GM23248 (cell line): Measurements from ENCODE around the gene SBK2.

Source experiments
- EZH2 ChIP-seq: fragments of 200-600 bp; sonication (generic); IDR thresholded peaks from 2 replicates; pipeline ENCODE4 v1.6.1; 2018; ENCODE audit warnings: antibody characterized with exemption, mild to moderate bottlenecking; ENCODE audit not compliant: insufficient read depth, poor library complexity, severe bottlenecking
- EZH2phosphoT487 ChIP-seq: fragments of 200-600 bp; sonication (generic); IDR thresholded peaks from 2 replicates; pipeline ENCODE4 v1.6.1; 2018; ENCODE audit warnings: antibody characterized with exemption, moderate library complexity, mild to moderate bottlenecking, low read depth; ENCODE audit not compliant: insufficient read depth

DNA sequence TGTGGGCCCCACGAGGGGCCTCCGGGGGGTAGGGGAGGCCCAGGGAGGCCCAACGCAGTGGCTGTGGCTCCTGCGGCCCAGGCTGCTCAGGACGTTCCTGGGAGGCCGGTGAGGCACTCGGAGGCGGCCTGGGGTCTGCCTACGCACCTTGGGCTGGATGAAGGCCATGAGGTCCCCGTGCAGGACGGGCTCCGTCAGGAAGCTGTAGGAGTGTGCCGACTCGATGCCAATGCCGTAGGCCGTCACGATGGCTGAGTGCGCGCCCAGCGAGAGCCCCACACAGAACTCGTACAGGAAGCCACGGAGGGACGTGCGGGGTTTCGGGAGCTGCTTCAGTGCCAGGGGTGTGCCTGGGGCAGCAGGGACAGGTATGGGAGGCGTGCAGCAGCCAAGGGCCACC, 5.9 kb downstream of the SBK2 start:
- no peak for TF ChIP-seq EZH2
- no peak for TF ChIP-seq EZH2phosphoT487
